GM12878 (cell line): ENCODE data around the gene KRT73. TPM values are rescaled to one million over a fixed set of nuclear protein-coding genes. Genes with fewer than 3 reads are reported as not detected.

ENCODE experiments used
- ATAC-seq: fragments of 200-7000 bp; cut with Tn5 transposase; 3 replicates; pipeline ENCODE4 v1.9.1; 2020; ENCODE audit warnings: mild to moderate bottlenecking, moderate library complexity
- BruUV-seq: library from RNA; stranded (reverse); fragments of 400-500 nt; replicated peaks from 2 replicates; lab custom pipeline; 2021; lab: Mats Ljungman, UMichigan
- CTCF ChIA-PET: fragments of 300-600 bp; sonication (Branson Sonifier 250); formaldehyde crosslinking; extraction: SDS; loops from one replicate; lab custom pipeline; 2021; ENCODE audit warnings: inconsistent platforms; lab: Yijun Ruan, JAX
- POLR2A ChIA-PET: fragments of 350-600 bp; formaldehyde crosslinking; extraction: SDS; loops from one replicate; lab custom pipeline; 2021; ENCODE audit warnings: inconsistent platforms; lab: Charles Lee
- RAD21 ChIA-PET: fragments of 300-600 bp; sonication (Branson Sonifier 250); formaldehyde crosslinking; loops from one replicate; lab custom pipeline; 2023; ENCODE audit warnings: antibody characterized with exemption; ENCODE audit not compliant: unreplicated experiment; lab: Charles Lee
- SMC1A ChIA-PET: fragments of 300-600 bp; sonication (Branson Sonifier 250); formaldehyde crosslinking; loops from one replicate; lab custom pipeline; 2023; ENCODE audit not compliant: unreplicated experiment, uncharacterized antibody; lab: Charles Lee
- DNase-seq: peaks from one replicate; pipeline ENCODE4 v3.0.0-alpha.2; 2011; ENCODE audit warnings: low read depth, low spot score
- FAIRE-seq: peaks from 3 replicates; lab custom pipeline; 2011; peaks lifted over from hg19 to GRCh38; lab: Jason Lieb, UNC
- H2AFZ ChIP-seq: 2 replicates; pipeline ENCODE4 v1.6.0; 2011; ENCODE audit warnings: low read depth, low read length, control low read depth; ENCODE audit not compliant: control insufficient read depth
- H3K27ac ChIP-seq: 2 replicates; pipeline ENCODE4 v1.5.1; 2011; ENCODE audit warnings: control low read depth; ENCODE audit not compliant: control insufficient read depth, insufficient read depth
- H3K27me3 ChIP-seq, 2 experiments: replicated peaks in 1 of 2; 2 replicates each; pipeline versions ENCODE4 v1.6.0 to v1.6.1; 2011; ENCODE audit warnings: low read length in 1 of 2; ENCODE audit not compliant: control insufficient read depth in 2 of 2, insufficient read depth in 2 of 2
- H3K36me3 ChIP-seq, 2 experiments: 2 replicates each; pipeline ENCODE4 v1.5.1; 2011; ENCODE audit warnings: low read length in 1 of 2; ENCODE audit not compliant: control insufficient read depth in 2 of 2, insufficient read depth in 2 of 2
- H3K4me1 ChIP-seq: 2 replicates; pipeline ENCODE4 v1.6.1; 2011; ENCODE audit warnings: mild to moderate bottlenecking, low read length, moderate library complexity, mixed read lengths; ENCODE audit not compliant: control insufficient read depth, insufficient read depth
- H3K4me2 ChIP-seq: 2 replicates; pipeline ENCODE4 v1.6.0; 2011; ENCODE audit warnings: control low read depth; ENCODE audit not compliant: control insufficient read depth, insufficient read depth
- H3K4me3 ChIP-seq: fragments of 200-600 bp; sonication (generic); 2 replicates; pipeline ENCODE4 v1.5.1; 2016
- H3K79me2 ChIP-seq: 2 replicates; pipeline ENCODE4 v1.6.0; 2011; ENCODE audit warnings: low read length; ENCODE audit not compliant: control insufficient read depth, insufficient read depth
- H3K9ac ChIP-seq: 2 replicates; pipeline ENCODE4 v1.8.0; 2011; ENCODE audit warnings: low read length, control low read depth, mixed read lengths; ENCODE audit not compliant: control insufficient read depth, insufficient read depth
- H3K9me3 ChIP-seq: replicated peaks from 3 replicates; pipeline ENCODE4 v1.5.1; 2011; ENCODE audit warnings: mild to moderate bottlenecking, low read length; ENCODE audit not compliant: control insufficient read depth, insufficient read depth
- H4K20me1 ChIP-seq: 2 replicates; pipeline ENCODE4 v1.6.0; 2011; ENCODE audit not compliant: control insufficient read depth, insufficient read depth
- CBX3 ChIP-seq: fragments of 200-600 bp; sonication (generic); IDR thresholded peaks from 2 replicates; pipeline ENCODE4 v1.6.1; 2016; ENCODE audit warnings: low read depth, borderline replicate concordance
- HDAC6 ChIP-seq: fragments of 200-600 bp; sonication (generic); IDR thresholded peaks from one replicate; pipeline ENCODE4 v1.8.0; 2017; ENCODE audit warnings: antibody characterized with exemption; ENCODE audit not compliant: unreplicated experiment
- IKZF1 ChIP-seq: fragments of 450-650 bp; conservative IDR thresholded peaks from 2 replicates; pipeline ENCODE4 v1.6.1; 2017; ENCODE audit warnings: antibody characterized with exemption, mild to moderate bottlenecking
- KAT2A ChIP-seq: conservative IDR thresholded peaks from 2 replicates; pipeline ENCODE4 v1.6.1; 2011; ENCODE audit warnings: low read depth, low read length; ENCODE audit not compliant: control insufficient read depth
- LARP7 ChIP-seq: fragments of 450-650 bp; IDR thresholded peaks from 2 replicates; pipeline ENCODE4 v1.6.1; 2017; ENCODE audit warnings: mild to moderate bottlenecking
- MEF2A ChIP-seq: IDR thresholded peaks from 2 replicates; pipeline ENCODE4 v1.6.1; 2011; ENCODE audit warnings: low read depth, mild to moderate bottlenecking, low read length, moderate library complexity; ENCODE audit not compliant: insufficient read depth
- NFYB ChIP-seq: IDR thresholded peaks from 2 replicates; pipeline ENCODE4 v1.6.1; 2011; ENCODE audit warnings: low read depth, mild to moderate bottlenecking, low read length, improper control_type of control experiment, moderate library complexity; ENCODE audit not compliant: insufficient read depth
- STAT1 ChIP-seq: fragments of 450-650 bp; conservative IDR thresholded peaks from 2 replicates; pipeline ENCODE4 v1.6.1; 2014; ENCODE audit warnings: antibody characterized with exemption, mild to moderate bottlenecking
- SUZ12 ChIP-seq: fragments of 200-600 bp; sonication (generic); IDR thresholded peaks from one replicate; pipeline ENCODE4 v1.6.1; 2018; ENCODE audit warnings: antibody characterized with exemption, mild to moderate bottlenecking; ENCODE audit not compliant: unreplicated experiment
- WGBS: methylation state at CpG from one replicate; pipeline ENCODE4 v1.1.6; 2016; ENCODE audit warnings: low lambda C conversion rate; ENCODE audit not compliant: insufficient replicate concordance, insufficient coverage; ENCODE audit errors: missing lambda C conversion rate; 5-methylcytosine and 5-hydroxymethylcytosine counted together
- in situ Hi-C: fragments of 300-500 bp; cut with MboI; formaldehyde crosslinking; loops from 9 replicates; pipeline ENCODE4 v1.14.3; 2018; ENCODE audit warnings: mixed read lengths
- intact Hi-C: fragments of 100-400 bp; cut with micrococcal nuclease; formaldehyde crosslinking; loops from one replicate; pipeline ENCODE4 v1.14.2; 2022; ENCODE audit not compliant: unreplicated experiment
- polyA plus RNA-seq, 11 experiments: library from polyadenylated mRNA; depleted of rRNA in 4 of 11; unstranded in 6 of 11; stranded (reverse) in 5 of 11; fragments of >200 nt; fragmentation: Nextera tagmentation in 4 of 11; fragmentation: Illumina TruSeq in 1 of 11; extraction: Ambion mirVana in 4 of 11; extraction: Trizol in 1 of 11; gene quantifications; 1 replicate in 1 of 11; 2 replicates in 10 of 11; pipeline versions ENCODE4 v1.2.1 to v1.2.3, GENCODE V29; 2011 to 2016; ENCODE audit warnings: inconsistent platforms in 2 of 11, missing spikeins in 2 of 11, low read depth in 1 of 11
- total RNA-seq, 4 experiments: library from RNA; depleted of rRNA in 3 of 4; stranded (reverse); fragments of >200 nt in 3 of 4; fragmentation: Illumina TruSeq in 1 of 4; extraction: Trizol in 1 of 4; gene quantifications; 2 replicates each; pipeline versions ENCODE4 v1.2.1 to v1.2.3, GENCODE V29; 2013 to 2021
- TF ChIP-seq, protein P1 (sequence below): IDR thresholded peaks from 2 replicates; pipeline ENCODE4 v1.6.1; 2011; ENCODE audit warnings: borderline replicate concordance, low read depth, mild to moderate bottlenecking, moderate library complexity, mixed read lengths, low read length; ENCODE audit not compliant: insufficient read depth; ENCODE audit errors: extremely low read length
- TF ChIP-seq, protein P2 (sequence below): fragments of 150-350 bp; IDR thresholded peaks from 2 replicates; pipeline ENCODE4 v1.6.1; 2016; ENCODE audit warnings: low read depth, low read length
- TF ChIP-seq, protein P3 (sequence below): fragments of 450-650 bp; IDR thresholded peaks from 2 replicates; pipeline ENCODE4 v1.6.1; 2016; ENCODE audit warnings: mild to moderate bottlenecking
- TF ChIP-seq, protein P4 (sequence below): IDR thresholded peaks from 2 replicates; pipeline ENCODE4 v1.6.1; 2011; ENCODE audit warnings: low read depth, mild to moderate bottlenecking, low read length, moderate library complexity, borderline replicate concordance; ENCODE audit errors: extremely low read depth

Gene KRT73
- total and polyA plus RNA-seq, 10 of the 15 experiments (the other 5 are each of a cell fraction or from before 2014, with no cell fraction given), result not detected

DNA sequence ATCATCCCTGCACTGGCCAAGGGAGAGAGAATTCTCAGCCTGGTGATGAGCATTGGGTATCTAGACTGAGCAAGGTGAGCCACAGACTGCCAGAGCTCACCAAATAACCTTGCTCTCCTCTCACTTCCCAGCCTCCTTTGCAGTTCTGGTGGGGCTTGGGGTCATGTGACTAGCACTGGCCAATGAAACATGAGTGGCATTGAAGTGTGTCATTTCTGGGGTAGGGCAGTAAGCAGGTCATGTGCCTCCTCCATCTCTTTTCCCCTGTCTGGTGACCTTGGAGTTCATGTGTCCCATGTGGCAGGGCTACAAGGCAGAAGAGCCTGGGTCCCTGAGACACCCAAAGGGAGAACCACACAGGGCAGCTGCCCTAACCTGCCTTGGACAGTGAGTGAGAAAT is 13.5 kb downstream of the KRT73 start:
- Histone ChIP-seq H3K36me3 (no peaks in the 10 kb centered on the region), H2AFZ (no peak overlapping the region), H4K20me1 (no peaks in the 10 kb centered on the region), H3K9me3 (no peaks in the 10 kb centered on the region), H3K9ac (no peak overlapping the region), H3K4me1 (no peaks in the 10 kb centered on the region), H3K27me3 (peaks cover 3 to 6% of the 10 kb centered on the region in 2 experiments; a peak in 3 of 4 replicates), H3K4me2 (no peak overlapping the region), H3K4me3 (no peak overlapping the region), H3K79me2 (no peaks in the 10 kb centered on the region), H3K27ac (no peak overlapping the region)
- ATAC-seq (no peak), FAIRE-seq (no peak), DNase-seq (no peak)
- RAD21 ChIA-PET, result no interaction called here
- SMC1A ChIA-PET, result no interaction called here
- in situ Hi-C loops (no loop called here), intact Hi-C loops (no loop called here)
- TF ChIP-seq, protein P1, sequence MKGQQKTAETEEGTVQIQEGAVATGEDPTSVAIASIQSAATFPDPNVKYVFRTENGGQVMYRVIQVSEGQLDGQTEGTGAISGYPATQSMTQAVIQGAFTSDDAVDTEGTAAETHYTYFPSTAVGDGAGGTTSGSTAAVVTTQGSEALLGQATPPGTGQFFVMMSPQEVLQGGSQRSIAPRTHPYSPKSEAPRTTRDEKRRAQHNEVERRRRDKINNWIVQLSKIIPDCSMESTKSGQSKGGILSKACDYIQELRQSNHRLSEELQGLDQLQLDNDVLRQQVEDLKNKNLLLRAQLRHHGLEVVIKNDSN, result peak; percentile 42
- TF ChIP-seq NFYB (peak; percentile 76), SUZ12 (no peak), STAT1 (no peak)
- POLR2A ChIA-PET, result no interaction called here
- CTCF ChIA-PET, result no interaction called here
- BruUV-seq, result no TSS peak

DNA sequence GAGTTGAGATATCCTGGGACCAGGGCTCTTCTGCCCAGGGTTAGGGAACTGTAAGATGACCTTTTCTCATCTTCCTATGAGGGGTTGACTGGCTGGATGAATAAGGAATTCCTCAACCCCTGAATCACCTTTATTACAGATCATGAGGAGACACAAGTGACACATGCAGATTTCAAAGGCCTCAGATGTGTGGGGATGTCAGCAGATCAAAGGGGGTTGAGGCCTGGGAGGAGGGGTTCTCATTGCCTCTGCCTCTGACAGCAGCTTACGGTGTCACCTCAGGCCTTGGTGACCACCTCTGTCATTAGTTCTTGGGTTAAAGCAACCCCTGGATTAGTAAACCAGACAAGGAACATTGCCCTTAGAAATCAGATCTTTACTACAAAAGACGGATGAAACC is 15.0 kb downstream of the KRT73 start:
- ChIA-PET CTCF (no interaction called here), SMC1A (no interaction called here), POLR2A (no interaction called here), RAD21 (no interaction called here)
- no peaks in the 10 kb centered on the region for H4K20me1 ChIP-seq
- no peaks in the 10 kb centered on the region for H3K4me1 ChIP-seq
- intact Hi-C loops (no loop called here), in situ Hi-C loops (no loop called here)
- H3K4me3 ChIP-seq, result no peak overlapping the region
- no peaks in the 10 kb centered on the region for H3K36me3 ChIP-seq
- no peak overlapping the region for H3K9ac ChIP-seq
- no peak overlapping the region for H2AFZ ChIP-seq
- DNase-seq (no peak), ATAC-seq (no peak), FAIRE-seq (no peak)
- 25% methylated on average over 2 of the region's 2 CpGs for WGBS
- H3K4me2 ChIP-seq, result no peak overlapping the region
- peaks cover 3 to 6% of the 10 kb centered on the region in 2 experiments; a peak in 3 of 4 replicates for H3K27me3 ChIP-seq
- no TSS peak for BruUV-seq
- no peaks in the 10 kb centered on the region for H3K9me3 ChIP-seq
- H3K79me2 ChIP-seq, result no peaks in the 10 kb centered on the region
- H3K27ac ChIP-seq, result no peak overlapping the region
- TF ChIP-seq, protein P2, sequence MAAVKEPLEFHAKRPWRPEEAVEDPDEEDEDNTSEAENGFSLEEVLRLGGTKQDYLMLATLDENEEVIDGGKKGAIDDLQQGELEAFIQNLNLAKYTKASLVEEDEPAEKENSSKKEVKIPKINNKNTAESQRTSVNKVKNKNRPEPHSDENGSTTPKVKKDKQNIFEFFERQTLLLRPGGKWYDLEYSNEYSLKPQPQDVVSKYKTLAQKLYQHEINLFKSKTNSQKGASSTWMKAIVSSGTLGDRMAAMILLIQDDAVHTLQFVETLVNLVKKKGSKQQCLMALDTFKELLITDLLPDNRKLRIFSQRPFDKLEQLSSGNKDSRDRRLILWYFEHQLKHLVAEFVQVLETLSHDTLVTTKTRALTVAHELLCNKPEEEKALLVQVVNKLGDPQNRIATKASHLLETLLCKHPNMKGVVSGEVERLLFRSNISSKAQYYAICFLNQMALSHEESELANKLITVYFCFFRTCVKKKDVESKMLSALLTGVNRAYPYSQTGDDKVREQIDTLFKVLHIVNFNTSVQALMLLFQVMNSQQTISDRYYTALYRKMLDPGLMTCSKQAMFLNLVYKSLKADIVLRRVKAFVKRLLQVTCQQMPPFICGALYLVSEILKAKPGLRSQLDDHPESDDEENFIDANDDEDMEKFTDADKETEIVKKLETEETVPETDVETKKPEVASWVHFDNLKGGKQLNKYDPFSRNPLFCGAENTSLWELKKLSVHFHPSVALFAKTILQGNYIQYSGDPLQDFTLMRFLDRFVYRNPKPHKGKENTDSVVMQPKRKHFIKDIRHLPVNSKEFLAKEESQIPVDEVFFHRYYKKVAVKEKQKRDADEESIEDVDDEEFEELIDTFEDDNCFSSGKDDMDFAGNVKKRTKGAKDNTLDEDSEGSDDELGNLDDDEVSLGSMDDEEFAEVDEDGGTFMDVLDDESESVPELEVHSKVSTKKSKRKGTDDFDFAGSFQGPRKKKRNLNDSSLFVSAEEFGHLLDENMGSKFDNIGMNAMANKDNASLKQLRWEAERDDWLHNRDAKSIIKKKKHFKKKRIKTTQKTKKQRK, result no peak
- TF ChIP-seq MEF2A (no peak), IKZF1 (no peak), KAT2A (no peak), HDAC6 (no peak), CBX3 (no peak), LARP7 (no peak)
- TF ChIP-seq, protein P3, sequence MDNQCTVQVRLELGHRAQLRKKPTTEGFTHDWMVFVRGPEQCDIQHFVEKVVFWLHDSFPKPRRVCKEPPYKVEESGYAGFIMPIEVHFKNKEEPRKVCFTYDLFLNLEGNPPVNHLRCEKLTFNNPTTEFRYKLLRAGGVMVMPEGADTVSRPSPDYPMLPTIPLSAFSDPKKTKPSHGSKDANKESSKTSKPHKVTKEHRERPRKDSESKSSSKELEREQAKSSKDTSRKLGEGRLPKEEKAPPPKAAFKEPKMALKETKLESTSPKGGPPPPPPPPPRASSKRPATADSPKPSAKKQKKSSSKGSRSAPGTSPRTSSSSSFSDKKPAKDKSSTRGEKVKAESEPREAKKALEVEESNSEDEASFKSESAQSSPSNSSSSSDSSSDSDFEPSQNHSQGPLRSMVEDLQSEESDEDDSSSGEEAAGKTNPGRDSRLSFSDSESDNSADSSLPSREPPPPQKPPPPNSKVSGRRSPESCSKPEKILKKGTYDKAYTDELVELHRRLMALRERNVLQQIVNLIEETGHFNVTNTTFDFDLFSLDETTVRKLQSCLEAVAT, result no peak
- TF ChIP-seq, protein P4, sequence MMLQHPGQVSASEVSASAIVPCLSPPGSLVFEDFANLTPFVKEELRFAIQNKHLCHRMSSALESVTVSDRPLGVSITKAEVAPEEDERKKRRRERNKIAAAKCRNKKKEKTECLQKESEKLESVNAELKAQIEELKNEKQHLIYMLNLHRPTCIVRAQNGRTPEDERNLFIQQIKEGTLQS, result no peak
